Astrocyte (in vitro differentiated cells and primary cell): ENCODE measurements around the gene ANKRD62. TPM values are rescaled to one million over a fixed set of nuclear protein-coding genes. Genes with fewer than 3 reads are reported as not detected.

Experiments used
- DNase-seq: peaks from one replicate; pipeline ENCODE4 v3.0.0-alpha.2; 2010; ENCODE audit warnings: low read depth
- FAIRE-seq: peaks from 2 replicates; lab custom pipeline; 2011; peaks lifted over from hg19 to GRCh38; lab: Jason Lieb, UNC
- H2AFZ ChIP-seq: 2 replicates; pipeline ENCODE4 v1.6.0; 2012; ENCODE audit warnings: low read depth, low read length, inconsistent platforms
- H3K27ac ChIP-seq: 2 replicates; pipeline ENCODE4 v1.5.1; 2011; ENCODE audit warnings: low read depth, low read length, inconsistent platforms
- H3K27me3 ChIP-seq: 2 replicates; pipeline ENCODE4 v1.6.0; 2011; ENCODE audit warnings: low read length, inconsistent platforms; ENCODE audit not compliant: insufficient read depth
- H3K36me3 ChIP-seq: 2 replicates; pipeline ENCODE4 v1.5.1; 2011; ENCODE audit warnings: low read length, inconsistent platforms; ENCODE audit not compliant: insufficient read depth
- H3K4me1 ChIP-seq: 2 replicates; pipeline ENCODE4 v1.5.1; 2011; ENCODE audit warnings: low read length, inconsistent platforms; ENCODE audit not compliant: insufficient read depth
- H3K4me2 ChIP-seq: 2 replicates; pipeline ENCODE4 v1.6.0; 2012; ENCODE audit warnings: low read length, inconsistent platforms
- H3K4me3 ChIP-seq: 2 replicates; pipeline ENCODE4 v1.5.1; 2011; ENCODE audit warnings: low read depth, mild to moderate bottlenecking, low read length, inconsistent platforms; ENCODE audit not compliant: insufficient read depth
- H3K79me2 ChIP-seq: 2 replicates; pipeline ENCODE4 v1.6.0; 2012; ENCODE audit warnings: mild to moderate bottlenecking, low read length, inconsistent platforms; ENCODE audit not compliant: insufficient read depth
- H3K9ac ChIP-seq: 2 replicates; pipeline ENCODE4 v1.6.0; 2012; ENCODE audit warnings: mild to moderate bottlenecking, low read length, inconsistent platforms
- H3K9me3 ChIP-seq: 2 replicates; pipeline ENCODE4 v1.5.1; 2012; ENCODE audit warnings: low read depth, mild to moderate bottlenecking, low read length, inconsistent platforms; ENCODE audit not compliant: insufficient read depth
- H4K20me1 ChIP-seq: 2 replicates; pipeline ENCODE4 v1.6.0; 2012; ENCODE audit warnings: low read length, inconsistent platforms; ENCODE audit not compliant: insufficient read depth
- H3K27ac Mint-ChIP-seq: one replicate; pipeline ENCODE4 v1.8.0; 2021; ENCODE audit warnings: mild to moderate bottlenecking, mixed read lengths; ENCODE audit not compliant: unreplicated experiment
- H3K27me3 Mint-ChIP-seq: one replicate; pipeline ENCODE4 v1.8.0; 2021; ENCODE audit warnings: low read depth, mixed read lengths; ENCODE audit not compliant: unreplicated experiment
- H3K36me3 Mint-ChIP-seq: one replicate; pipeline ENCODE4 v1.8.0; 2021; ENCODE audit warnings: low read depth, mixed read lengths; ENCODE audit not compliant: unreplicated experiment
- H3K4me1 Mint-ChIP-seq: one replicate; pipeline ENCODE4 v1.8.0; 2021; ENCODE audit warnings: low read depth, mixed read lengths; ENCODE audit not compliant: unreplicated experiment
- H3K4me3 Mint-ChIP-seq: one replicate; pipeline ENCODE4 v1.8.0; 2021; ENCODE audit warnings: mild to moderate bottlenecking, moderate library complexity, mixed read lengths; ENCODE audit not compliant: unreplicated experiment
- H3K9me3 Mint-ChIP-seq: one replicate; pipeline ENCODE4 v1.8.0; 2021; ENCODE audit warnings: mild to moderate bottlenecking, mixed read lengths; ENCODE audit not compliant: unreplicated experiment
- CTCF ChIP-seq: IDR thresholded peaks from 2 replicates; pipeline ENCODE4 v1.5.1; 2011; ENCODE audit warnings: low read depth, mild to moderate bottlenecking, inconsistent platforms, low read length, moderate library complexity; ENCODE audit not compliant: insufficient read depth
- EZH2 ChIP-seq: IDR thresholded peaks from 2 replicates; pipeline ENCODE4 v1.6.1; 2012; ENCODE audit warnings: mild to moderate bottlenecking, low read length, inconsistent platforms; ENCODE audit not compliant: insufficient read depth
- total RNA-seq: library from RNA; stranded (reverse); gene quantifications from 2 replicates; pipeline ENCODE4 v1.2.1, GENCODE V29; 2021

ANKRD62 gene
- total RNA-seq, 1 donor from 2014 or later = not detected

- Histone ChIP-seq H3K9me3 (no peaks in the 10 kb centered on the region), H4K20me1 (no peaks in the 10 kb centered on the region), H3K36me3 (no peaks in the 10 kb centered on the region), H3K9ac (no peak overlapping the region), H3K27ac (peak overlapping the region; percentile 66), H3K27me3 (no peaks in the 10 kb centered on the region), H3K4me3 (no peak overlapping the region), H3K79me2 (no peaks in the 10 kb centered on the region), H3K4me1 (peaks cover 4% of the 10 kb centered on the region), H2AFZ (no peak overlapping the region), H3K4me2 (peak overlapping the region; percentile 13)
- Mint-ChIP-seq H3K4me3 (no peak overlapping the region), H3K27me3 (peaks cover 11% of the 10 kb centered on the region), H3K27ac (peak overlapping the region; percentile 88), H3K4me1 (peaks cover 14% of the 10 kb centered on the region), H3K36me3 (no peaks in the 10 kb centered on the region), H3K9me3 (no peaks in the 10 kb centered on the region)
- DNase-seq = peak; percentile 82
- FAIRE-seq = no peak
- no peak for TF ChIP-seq CTCF
Observed at GRCh38 chr18:12079491-12080237, 14.0 kb upstream of the ANKRD62 start.

GRCh38 chr18:12085136-12085535 lies 8.5 kb upstream of the ANKRD62 start:
- Mint-ChIP-seq H3K27ac (no peak overlapping the region), H3K36me3 (peaks cover 3% of the 10 kb centered on the region), H3K9me3 (no peaks in the 10 kb centered on the region), H3K27me3 (peaks cover 14% of the 10 kb centered on the region), H3K4me3 (no peak overlapping the region), H3K4me1 (peaks cover 3% of the 10 kb centered on the region)
- DNase-seq = no peak
- no peaks in the 10 kb centered on the region for H3K36me3 ChIP-seq
- H4K20me1 ChIP-seq = no peaks in the 10 kb centered on the region
- H3K4me2 ChIP-seq = no peak overlapping the region
- no peak for FAIRE-seq
- no peak overlapping the region for H3K9ac ChIP-seq
- H3K27me3 ChIP-seq = no peaks in the 10 kb centered on the region
- no peak overlapping the region for H3K27ac ChIP-seq
- no peaks in the 10 kb centered on the region for H3K79me2 ChIP-seq
- no peak overlapping the region for H2AFZ ChIP-seq
- no peaks in the 10 kb centered on the region for H3K9me3 ChIP-seq
- no peak for TF ChIP-seq EZH2
- no peak for TF ChIP-seq CTCF
- H3K4me3 ChIP-seq = no peak overlapping the region
- H3K4me1 ChIP-seq = no peaks in the 10 kb centered on the region

- peaks cover 14% of the 10 kb centered on the region for H3K27me3 Mint-ChIP-seq
- peaks cover 3% of the 10 kb centered on the region for H3K36me3 Mint-ChIP-seq
- DNase-seq (no peak), FAIRE-seq (no peak)
- H3K27me3 ChIP-seq = no peaks in the 10 kb centered on the region
- H2AFZ ChIP-seq = no peak overlapping the region
- no peak overlapping the region for H3K27ac Mint-ChIP-seq
- no peaks in the 10 kb centered on the region for H3K9me3 Mint-ChIP-seq
- H3K9me3 ChIP-seq = no peaks in the 10 kb centered on the region
- H3K4me1 ChIP-seq = no peaks in the 10 kb centered on the region
- no peaks in the 10 kb centered on the region for H4K20me1 ChIP-seq
- no peak for TF ChIP-seq CTCF
- TF ChIP-seq EZH2 = no peak
- no peak overlapping the region for H3K4me2 ChIP-seq
- H3K4me3 ChIP-seq = no peak overlapping the region
- H3K9ac ChIP-seq = no peak overlapping the region
- H3K4me3 Mint-ChIP-seq = no peak overlapping the region
- H3K36me3 ChIP-seq = no peaks in the 10 kb centered on the region
- no peaks in the 10 kb centered on the region for H3K79me2 ChIP-seq
- no peaks in the 10 kb centered on the region for H3K4me1 Mint-ChIP-seq
- H3K27ac ChIP-seq = no peak overlapping the region
Observed at GRCh38 chr18:12085786-12086185, 7.9 kb upstream of the ANKRD62 start.
